Effector CD4-positive, alpha-beta T cell (primary cell): ENCODE measurements around the gene POLQ.
"Not testable (repeated sequence)": the region's sequence is repeated elsewhere in the genome, so short reads cannot be mapped to it uniquely, and the experiment has no call there.

Experiments
- DNase-seq: peaks from one replicate; pipeline ENCODE4 v3.0.0-alpha.2; 2020

POLQ gene

GRCh38 chr3:121505256-121505655 is 40.5 kb downstream of the POLQ start:
- no peak for DNase-seq

GRCh38 chr3:121504618-121505017 is 41.2 kb downstream of the POLQ start:
- DNase-seq = no peak

GRCh38 chr3:121496786-121497185 is 49.0 kb downstream of the POLQ start:
- DNase-seq = no peak

- no peak for DNase-seq
These were observed 52.4 kb downstream of the POLQ start for GRCh38 chr3:121493431-121493830.

GRCh38 chr3:121491683-121492320 is 54.0 kb downstream of the POLQ start:
- no peak for DNase-seq

GRCh38 chr3:121490161-121490560 is 55.6 kb downstream of the POLQ start:
- no peak for DNase-seq

- DNase-seq = no peak
These were observed 57.2 kb downstream of the POLQ start for GRCh38 chr3:121488628-121489027.

GRCh38 chr3:121483290-121483689 is 62.5 kb downstream of the POLQ start:
- DNase-seq = no peak

GRCh38 chr3:121482660-121483059 is 63.1 kb downstream of the POLQ start:
- DNase-seq = no peak

GRCh38 chr3:121481106-121481880 is 64.5 kb downstream of the POLQ start:
- DNase-seq = no peak

GRCh38 chr3:121477589-121477988 is 68.2 kb downstream of the POLQ start:
- no peak for DNase-seq

GRCh38 chr3:121473001-121473400 is 72.8 kb downstream of the POLQ start:
- no peak for DNase-seq

GRCh38 chr3:121467085-121467484 is 78.7 kb downstream of the POLQ start:
- no peak for DNase-seq

GRCh38 chr3:121463745-121464144 is 82.0 kb downstream of the POLQ start:
- DNase-seq = no peak

- no peak for DNase-seq
These were observed 83.2 kb downstream of the POLQ start for GRCh38 chr3:121462565-121462964.

- not testable (repeated sequence) for DNase-seq
These were observed 94.0 kb downstream of the POLQ start for GRCh38 chr3:121451752-121452151.

GRCh38 chr3:121443456-121443855 is 102.3 kb downstream of the POLQ start:
- no peak for DNase-seq

GRCh38 chr3:121436641-121437040 is 109.1 kb downstream of the POLQ start:
- DNase-seq = no peak

- no peak for DNase-seq
These were observed 109.7 kb downstream of the POLQ start for GRCh38 chr3:121436074-121436473.

- DNase-seq = peak; percentile 20
These were observed 113.9 kb downstream of the POLQ start for GRCh38 chr3:121431726-121432517.

- no peak for DNase-seq
These were observed 115.0 kb downstream of the POLQ start for GRCh38 chr3:121430664-121431215.

- no peak for DNase-seq
These were observed 121.2 kb downstream of the POLQ start for GRCh38 chr3:121424549-121424948.

GRCh38 chr3:121418182-121418581 is 127.6 kb downstream of the POLQ start:
- no peak for DNase-seq
